Activated CD4-positive, alpha-beta memory T cell treated with anti-CD3 and anti-CD28 coated beads, Interleukin-2, amount 10 ng/mL, durations not matched to agents 7 days and 5 days (primary cell): ENCODE results near the gene METTL1. TPM values are rescaled to one million over a fixed set of nuclear protein-coding genes. Genes with fewer than 3 reads are reported as not detected.

ENCODE experiments used
- CTCF ChIA-PET: fragments of 350-600 bp; sonication (Branson Sonifier 250); formaldehyde crosslinking; loops from one replicate; lab custom pipeline; 2021; ENCODE audit warnings: antibody characterized with exemption, inconsistent platforms; lab: Charles Lee
- POLR2A ChIA-PET: fragments of 350-600 bp; sonication (Branson Sonifier 250); formaldehyde crosslinking; loops from one replicate; lab custom pipeline; 2021; ENCODE audit warnings: antibody characterized with exemption; lab: Charles Lee
- DNase-seq: peaks from one replicate; pipeline ENCODE4 v3.0.0-alpha.2; 2020
- H3K27ac Mint-ChIP-seq: one replicate; pipeline ENCODE4 v1.8.0; 2021; ENCODE audit warnings: mild to moderate bottlenecking, mixed read lengths
- H3K27me3 Mint-ChIP-seq: one replicate; pipeline ENCODE4 v1.8.0; 2021; ENCODE audit warnings: mixed read lengths
- H3K36me3 Mint-ChIP-seq: one replicate; pipeline ENCODE4 v1.8.0; 2021; ENCODE audit warnings: low read depth, mixed read lengths
- H3K4me1 Mint-ChIP-seq: one replicate; pipeline ENCODE4 v1.8.0; 2021; ENCODE audit warnings: mixed read lengths
- H3K4me3 Mint-ChIP-seq: one replicate; pipeline ENCODE4 v1.8.0; 2021; ENCODE audit warnings: mild to moderate bottlenecking, mixed read lengths
- H3K9me3 Mint-ChIP-seq: one replicate; pipeline ENCODE4 v1.8.0; 2021; ENCODE audit warnings: mixed read lengths
- total RNA-seq, 2 experiments: library from RNA; stranded (reverse); gene quantifications; one replicate each; pipeline ENCODE4 v1.2.3, GENCODE V29; 2021

METTL1 gene
- total RNA-seq, 2 experiments from 2014 or later, result 12.5 to 13.8 TPM

- DNase-seq, result no peak
- CTCF ChIA-PET, result interaction anchor here (0.5 to 2.3 kb wide), 4 partner anchors 9 to 101 kb away, joined by 3 to 7 read pairs (median 4); no protein-coding TSS in a partner anchor
Observed at GRCh38 chr12:57811028-57811755, 39.3 kb upstream of the METTL1 start.

GRCh38 chr12:57810450-57810849 lies 38.5 kb upstream of the METTL1 start:
- POLR2A ChIA-PET, result no interaction called here
- Mint-ChIP-seq H3K27ac (no peak overlapping the region), H3K36me3 (no peaks in the 10 kb centered on the region), H3K9me3 (no peaks in the 10 kb centered on the region), H3K4me1 (peaks cover 4% of the 10 kb centered on the region), H3K27me3 (no peaks in the 10 kb centered on the region), H3K4me3 (no peak overlapping the region)
- DNase-seq, result no peak
- CTCF ChIA-PET, result no interaction called here

More at GRCh38 chr12:57811028-57811755, 39.3 kb upstream of the METTL1 start:
- H3K9me3 Mint-ChIP-seq, result no peaks in the 10 kb centered on the region
- H3K27ac Mint-ChIP-seq, result no peak overlapping the region
- no peaks in the 10 kb centered on the region for H3K27me3 Mint-ChIP-seq
- H3K4me1 Mint-ChIP-seq, result peaks cover 4% of the 10 kb centered on the region
- POLR2A ChIA-PET, result no interaction called here
- no peaks in the 10 kb centered on the region for H3K36me3 Mint-ChIP-seq
- H3K4me3 Mint-ChIP-seq, result no peak overlapping the region

- no peak overlapping the region for H3K27ac Mint-ChIP-seq
- peaks cover 4% of the 10 kb centered on the region for H3K4me1 Mint-ChIP-seq
- CTCF ChIA-PET, result no interaction called here
- H3K27me3 Mint-ChIP-seq, result no peaks in the 10 kb centered on the region
- H3K36me3 Mint-ChIP-seq, result no peaks in the 10 kb centered on the region
- no peaks in the 10 kb centered on the region for H3K9me3 Mint-ChIP-seq
- POLR2A ChIA-PET, result no interaction called here
- DNase-seq, result no peak
- no peak overlapping the region for H3K4me3 Mint-ChIP-seq
Observed at GRCh38 chr12:57809425-57809824, 37.5 kb upstream of the METTL1 start.

GRCh38 chr12:57808351-57808750 lies 36.4 kb upstream of the METTL1 start:
- Mint-ChIP-seq H3K9me3 (no peaks in the 10 kb centered on the region), H3K27ac (no peak overlapping the region), H3K27me3 (no peaks in the 10 kb centered on the region), H3K36me3 (no peaks in the 10 kb centered on the region), H3K4me3 (no peak overlapping the region), H3K4me1 (peaks cover 4% of the 10 kb centered on the region)
- ChIA-PET CTCF (no interaction called here), POLR2A (interaction anchor here (0.7 kb wide), 1 partner anchor 109 kb away, joined by 3 read pairs; no protein-coding TSS in a partner anchor)
- no peak for DNase-seq

GRCh38 chr12:57807285-57807684 lies 35.4 kb upstream of the METTL1 start:
- Mint-ChIP-seq H3K9me3 (no peaks in the 10 kb centered on the region), H3K4me1 (no peaks in the 10 kb centered on the region), H3K36me3 (peaks cover 3% of the 10 kb centered on the region), H3K27me3 (no peaks in the 10 kb centered on the region), H3K27ac (no peak overlapping the region), H3K4me3 (no peak overlapping the region)
- ChIA-PET CTCF (interaction anchor here (1.6 kb wide), 1 partner anchor 98 kb away, joined by 6 read pairs; no protein-coding TSS in a partner anchor), POLR2A (no interaction called here)
- DNase-seq, result no peak

- H3K36me3 Mint-ChIP-seq, result peaks cover 3% of the 10 kb centered on the region
- H3K27me3 Mint-ChIP-seq, result no peaks in the 10 kb centered on the region
- no peak overlapping the region for H3K4me3 Mint-ChIP-seq
- CTCF ChIA-PET, result interaction anchor here (1.6 kb wide), 1 partner anchor 99 kb away, joined by 6 read pairs; no protein-coding TSS in a partner anchor
- DNase-seq, result no peak
- POLR2A ChIA-PET, result no interaction called here
- no peaks in the 10 kb centered on the region for H3K4me1 Mint-ChIP-seq
- no peak overlapping the region for H3K27ac Mint-ChIP-seq
- H3K9me3 Mint-ChIP-seq, result no peaks in the 10 kb centered on the region
Observed at GRCh38 chr12:57806677-57807076, 34.8 kb upstream of the METTL1 start.

- CTCF ChIA-PET, result interaction anchor here (0.7 to 4.0 kb wide), 20 partner anchors 9 to 128 kb away, joined by 3 to 55 read pairs (median 5); partner anchors contain the start of genes AVIL and TSFM
- H3K4me1 Mint-ChIP-seq, result no peaks in the 10 kb centered on the region
- no peaks in the 10 kb centered on the region for H3K27me3 Mint-ChIP-seq
- DNase-seq, result peak; percentile 30
- H3K36me3 Mint-ChIP-seq, result peaks cover 10% of the 10 kb centered on the region
- no peak overlapping the region for H3K4me3 Mint-ChIP-seq
- H3K27ac Mint-ChIP-seq, result no peak overlapping the region
- H3K9me3 Mint-ChIP-seq, result no peaks in the 10 kb centered on the region
- POLR2A ChIA-PET, result interaction anchor here (0.9 to 1.9 kb wide), 3 partner anchors 40 to 102 kb away, joined by 3 to 6 read pairs (median 4); no protein-coding TSS in a partner anchor
Observed at GRCh38 chr12:57803319-57803893, 31.5 kb upstream of the METTL1 start.

GRCh38 chr12:57802607-57803006 lies 30.7 kb upstream of the METTL1 start:
- CTCF ChIA-PET, result interaction anchor here (0.7 to 4.0 kb wide), 22 partner anchors 8 to 129 kb away, joined by 3 to 55 read pairs (median 4); partner anchors contain the start of genes AVIL and TSFM
- H3K36me3 Mint-ChIP-seq, result peaks cover 13% of the 10 kb centered on the region
- no peak overlapping the region for H3K27ac Mint-ChIP-seq
- no peak overlapping the region for H3K4me3 Mint-ChIP-seq
- no peaks in the 10 kb centered on the region for H3K27me3 Mint-ChIP-seq
- no peaks in the 10 kb centered on the region for H3K9me3 Mint-ChIP-seq
- no peaks in the 10 kb centered on the region for H3K4me1 Mint-ChIP-seq
- no peak for DNase-seq
- POLR2A ChIA-PET, result interaction anchor here (0.7 to 1.9 kb wide), 5 partner anchors 9 to 102 kb away, joined by 3 to 6 read pairs (median 4); partner anchors contain the start of gene TSFM

GRCh38 chr12:57800965-57801364 lies 29.1 kb upstream of the METTL1 start:
- no peak for DNase-seq
- Mint-ChIP-seq H3K27ac (no peak overlapping the region), H3K4me1 (no peaks in the 10 kb centered on the region), H3K36me3 (peaks cover 25% of the 10 kb centered on the region), H3K9me3 (no peaks in the 10 kb centered on the region), H3K4me3 (no peak overlapping the region), H3K27me3 (no peaks in the 10 kb centered on the region)
- ChIA-PET CTCF (interaction anchor here (2.3 kb wide), 1 partner anchor 29 kb away, joined by 9 read pairs; no protein-coding TSS in a partner anchor), POLR2A (no interaction called here)

GRCh38 chr12:57797933-57798332 lies 26.0 kb upstream of the METTL1 start:
- no peak overlapping the region for H3K27ac Mint-ChIP-seq
- H3K36me3 Mint-ChIP-seq, result peaks cover 33% of the 10 kb centered on the region
- peaks cover 7% of the 10 kb centered on the region for H3K4me1 Mint-ChIP-seq
- no peak overlapping the region for H3K4me3 Mint-ChIP-seq
- ChIA-PET CTCF (interaction anchor here (2.4 to 2.8 kb wide), 2 partner anchors 15 to 107 kb away, joined by 7 to 8 read pairs; partner anchors contain the start of gene TSFM), POLR2A (interaction anchor here (1.1 kb wide), 1 partner anchor 101 kb away, joined by 3 read pairs; no protein-coding TSS in a partner anchor)
- no peaks in the 10 kb centered on the region for H3K27me3 Mint-ChIP-seq
- no peak for DNase-seq
- no peaks in the 10 kb centered on the region for H3K9me3 Mint-ChIP-seq

- Mint-ChIP-seq H3K4me1 (peaks cover 7% of the 10 kb centered on the region), H3K36me3 (peaks cover 36% of the 10 kb centered on the region), H3K9me3 (no peaks in the 10 kb centered on the region), H3K27me3 (no peaks in the 10 kb centered on the region), H3K4me3 (no peak overlapping the region), H3K27ac (no peak overlapping the region)
- ChIA-PET CTCF (interaction anchor here (2.8 kb wide), 1 partner anchor 14 kb away, joined by 8 read pairs; the partner anchor contains the start of gene TSFM), POLR2A (interaction anchor here (1.6 kb wide), 1 partner anchor 21 kb away, joined by 3 read pairs; the partner anchor contains the start of gene AVIL)
- no peak for DNase-seq
Observed at GRCh38 chr12:57796996-57797395, 25.1 kb upstream of the METTL1 start.

GRCh38 chr12:57795354-57795753 lies 23.4 kb upstream of the METTL1 start:
- peaks cover 37% of the 10 kb centered on the region for H3K36me3 Mint-ChIP-seq
- H3K4me1 Mint-ChIP-seq, result peaks cover 7% of the 10 kb centered on the region
- no peaks in the 10 kb centered on the region for H3K9me3 Mint-ChIP-seq
- ChIA-PET POLR2A (no interaction called here), CTCF (no interaction called here)
- H3K27me3 Mint-ChIP-seq, result no peaks in the 10 kb centered on the region
- no peak for DNase-seq
- no peak overlapping the region for H3K4me3 Mint-ChIP-seq
- H3K27ac Mint-ChIP-seq, result no peak overlapping the region
